Measurements from ENCODE around the gene FBXO46.

GRCh38 chr19:45752639-45753038 lies 21.9 kb upstream of the FBXO46 start:
- no peak for TF ChIP-seq EZH2 (IDR thresholded peaks at IDR 0.05; ENCODE audit: borderline replicate concordance, insufficient read depth, low read depth, low read length, poor library complexity, severe bottlenecking)
- no peak for TF ChIP-seq CTCF (IDR thresholded peaks at IDR 0.05)
